Raji (cell line): Measurements from ENCODE around the gene CFAP77.

ENCODE experiments used
- POLR2A ChIP-seq: IDR thresholded peaks from 2 replicates; pipeline ENCODE4 v1.6.1; 2011; ENCODE audit warnings: low read depth, low read length, control low read depth; ENCODE audit not compliant: insufficient read depth

Gene CFAP77

DNA sequence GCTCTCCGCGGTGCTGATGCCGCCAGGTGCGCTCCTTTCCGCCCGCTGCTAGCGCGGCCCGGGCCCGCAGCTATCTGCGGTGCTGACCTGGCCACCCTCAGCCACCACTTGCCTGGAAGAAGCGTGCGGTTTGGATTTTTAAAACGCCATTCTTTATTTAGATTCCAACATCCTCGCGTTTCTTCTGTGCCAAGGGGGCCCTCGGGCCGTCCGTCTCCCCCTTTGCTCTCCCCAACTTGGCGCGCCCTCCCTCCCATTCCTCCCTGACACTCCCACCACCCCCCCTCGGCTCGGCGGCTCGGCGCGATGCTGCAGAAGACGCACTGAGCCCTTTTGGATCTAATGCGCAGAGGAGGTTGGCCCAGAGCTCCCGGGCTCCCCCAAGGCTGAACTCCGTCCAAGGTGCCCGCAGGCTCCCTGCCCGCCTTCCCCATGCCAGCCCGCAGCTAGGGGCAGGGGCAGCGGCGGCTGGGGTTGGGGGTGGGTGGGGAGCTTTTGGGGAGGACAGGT, 172.3 kb downstream of the CFAP77 start, which contains the start of gene BARHL1:
Gene BARHL1 (plus strand): TSS at position 331 of the 510 bp plus-strand sequence. CDS start 192 bp downstream, outside the sequence.
- TF ChIP-seq POLR2A, result no peak

DNA sequence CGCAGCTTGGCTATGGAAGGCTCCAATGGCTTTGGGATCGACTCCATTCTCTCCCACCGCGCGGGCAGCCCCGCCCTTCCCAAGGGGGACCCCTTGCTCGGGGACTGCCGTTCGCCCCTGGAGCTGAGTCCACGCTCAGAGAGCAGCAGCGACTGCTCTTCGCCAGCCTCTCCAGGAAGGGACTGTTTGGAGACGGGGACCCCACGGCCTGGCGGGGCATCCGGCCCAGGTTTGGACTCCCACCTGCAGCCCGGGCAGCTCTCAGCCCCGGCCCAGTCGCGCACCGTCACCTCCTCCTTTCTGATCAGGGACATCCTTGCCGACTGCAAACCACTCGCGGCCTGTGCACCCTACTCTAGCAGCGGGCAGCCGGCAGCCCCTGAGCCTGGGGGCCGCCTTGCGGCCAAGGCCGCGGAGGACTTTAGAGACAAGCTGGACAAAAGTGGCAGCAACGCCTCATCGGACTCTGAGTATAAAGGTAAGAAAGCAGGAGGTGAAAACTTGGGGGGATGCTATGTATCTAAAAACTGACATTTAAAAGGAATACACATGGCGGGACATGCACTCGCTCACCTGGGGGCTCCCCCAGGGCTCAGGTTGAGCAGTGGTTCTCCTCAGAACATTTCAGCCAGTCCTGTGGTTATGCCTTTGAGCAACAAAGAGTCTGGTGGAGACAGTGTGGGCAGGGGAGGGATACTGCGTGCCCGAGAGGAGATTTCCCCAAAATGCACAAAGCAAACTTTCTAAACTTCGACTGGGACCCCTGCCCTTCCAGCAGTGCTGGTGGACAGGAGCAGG, 173.0 kb downstream of the CFAP77 start:
- TF ChIP-seq POLR2A, result no peak

DNA sequence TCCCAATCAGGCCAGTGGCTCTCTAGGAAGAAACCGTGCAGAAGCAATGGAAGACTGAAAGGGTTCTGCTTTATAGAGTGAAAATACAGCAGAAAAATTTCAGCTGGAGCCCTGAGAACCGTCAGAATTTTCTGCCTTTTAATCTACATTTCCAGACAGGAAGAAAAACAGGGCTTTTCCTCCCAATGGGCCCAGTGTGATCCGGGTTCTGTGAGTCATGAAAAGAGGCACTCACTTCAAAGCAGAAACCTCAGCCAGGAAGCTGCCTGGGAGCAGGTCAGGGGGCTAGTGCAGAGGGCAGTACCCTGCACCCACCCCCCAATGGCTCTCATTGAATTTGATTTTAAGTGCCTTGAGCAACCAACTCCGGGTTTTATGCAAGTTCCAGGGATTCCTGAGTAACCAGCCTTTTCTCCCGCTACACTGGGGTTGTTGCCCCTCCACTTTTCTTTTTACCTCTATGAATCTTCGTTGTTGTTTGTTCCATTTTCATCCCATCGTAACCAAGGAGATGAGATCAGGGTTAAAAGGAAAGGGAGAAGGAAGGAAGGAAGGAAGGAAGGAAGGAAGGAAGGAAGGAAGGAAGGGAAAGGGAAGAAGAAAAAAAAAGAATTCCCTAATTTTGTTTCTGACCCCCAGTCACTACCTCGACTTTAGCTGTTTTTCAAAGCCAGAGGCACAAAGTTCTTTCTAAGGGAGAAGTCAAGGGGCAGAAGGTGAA, 173.7 kb downstream of the CFAP77 start:
- TF ChIP-seq POLR2A, result no peak

DNA sequence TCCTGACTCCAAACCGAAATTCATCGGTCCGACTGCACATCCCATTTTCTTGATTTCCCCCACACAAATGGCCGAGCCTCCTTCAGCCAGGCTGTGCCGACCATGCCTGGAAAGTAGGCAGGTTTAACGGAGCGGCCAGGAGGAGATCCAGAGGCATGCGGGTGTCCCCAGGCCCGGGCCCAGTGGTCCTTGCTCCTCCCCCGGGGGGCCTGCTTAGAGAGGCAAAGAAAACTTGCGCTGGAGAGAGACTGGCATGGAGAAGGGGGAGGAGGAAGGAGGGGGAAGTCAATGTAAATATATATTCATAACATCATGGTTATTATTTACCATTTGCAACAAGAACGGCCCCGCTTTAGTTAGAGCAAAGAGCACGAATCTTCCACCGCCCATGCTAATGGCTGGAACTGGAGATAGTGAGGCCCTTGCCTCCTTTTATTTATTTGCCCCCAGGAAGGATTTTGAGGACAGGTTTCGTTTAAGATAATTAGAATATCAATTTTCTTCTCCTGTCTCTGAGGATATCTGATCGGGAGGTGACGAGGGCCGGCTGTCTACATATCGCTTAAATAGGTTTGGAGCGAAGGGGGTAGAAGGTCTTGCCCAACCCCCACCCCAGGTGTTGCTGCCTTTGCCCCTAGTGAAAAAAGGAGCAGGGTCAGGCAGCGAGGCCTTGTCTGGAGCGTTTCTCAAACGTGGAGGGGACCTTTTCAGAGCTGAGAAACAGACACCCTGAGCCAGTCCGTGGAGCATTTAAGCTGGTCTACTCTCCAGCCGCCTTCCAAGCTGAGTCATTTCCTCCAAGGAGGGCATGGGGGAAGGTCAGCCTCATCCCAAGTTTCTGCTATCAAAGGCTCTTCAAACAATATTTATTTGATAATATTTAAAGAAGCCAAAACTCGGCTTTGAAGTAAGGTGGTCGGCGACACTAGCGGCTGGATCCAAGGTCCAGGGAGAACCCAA, 174.9 kb downstream of the CFAP77 start:
- TF ChIP-seq POLR2A, result no peak

DNA sequence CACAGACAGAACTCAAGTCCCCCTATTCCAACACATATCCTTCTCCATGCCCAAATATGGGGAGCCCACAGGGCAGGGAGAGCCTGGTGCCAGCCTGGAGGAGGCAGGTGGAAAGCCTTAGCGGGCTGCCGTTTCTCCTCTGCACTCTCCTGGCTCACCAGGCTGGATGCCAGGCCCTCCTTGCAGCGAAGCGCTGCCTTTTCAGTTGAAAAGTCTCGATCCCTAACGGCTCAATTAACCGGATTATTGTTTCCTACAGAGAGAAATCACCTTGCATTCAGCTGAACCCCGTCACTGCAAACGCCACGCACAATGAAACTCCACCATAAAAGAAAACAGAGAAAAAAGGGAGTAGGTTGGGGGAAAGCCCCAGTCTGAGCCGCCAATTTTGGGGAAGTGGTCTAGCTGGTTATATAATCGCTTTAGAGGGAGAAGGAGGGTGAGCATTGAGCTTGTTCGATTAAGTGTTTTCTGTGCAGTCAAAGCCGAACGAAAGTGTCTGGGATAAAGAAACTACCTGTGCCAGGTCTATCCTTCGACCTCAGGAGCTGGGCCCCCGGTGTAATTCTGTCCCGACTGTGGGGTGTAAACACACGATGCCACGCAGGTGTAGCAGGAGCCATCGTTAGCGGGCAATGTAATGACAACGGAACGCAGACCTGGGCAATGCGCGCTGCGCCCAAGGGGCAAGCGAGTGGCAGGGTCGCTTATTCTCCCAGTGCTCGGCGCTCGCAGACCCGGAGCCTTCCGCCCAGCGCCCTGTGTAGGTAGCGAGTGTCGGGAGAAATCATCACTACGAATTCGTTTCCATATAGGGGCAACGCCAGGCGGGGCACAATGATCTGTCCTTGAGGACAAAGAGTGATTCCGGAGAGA, 176.2 kb downstream of the CFAP77 start:
- no peak for TF ChIP-seq POLR2A

DNA sequence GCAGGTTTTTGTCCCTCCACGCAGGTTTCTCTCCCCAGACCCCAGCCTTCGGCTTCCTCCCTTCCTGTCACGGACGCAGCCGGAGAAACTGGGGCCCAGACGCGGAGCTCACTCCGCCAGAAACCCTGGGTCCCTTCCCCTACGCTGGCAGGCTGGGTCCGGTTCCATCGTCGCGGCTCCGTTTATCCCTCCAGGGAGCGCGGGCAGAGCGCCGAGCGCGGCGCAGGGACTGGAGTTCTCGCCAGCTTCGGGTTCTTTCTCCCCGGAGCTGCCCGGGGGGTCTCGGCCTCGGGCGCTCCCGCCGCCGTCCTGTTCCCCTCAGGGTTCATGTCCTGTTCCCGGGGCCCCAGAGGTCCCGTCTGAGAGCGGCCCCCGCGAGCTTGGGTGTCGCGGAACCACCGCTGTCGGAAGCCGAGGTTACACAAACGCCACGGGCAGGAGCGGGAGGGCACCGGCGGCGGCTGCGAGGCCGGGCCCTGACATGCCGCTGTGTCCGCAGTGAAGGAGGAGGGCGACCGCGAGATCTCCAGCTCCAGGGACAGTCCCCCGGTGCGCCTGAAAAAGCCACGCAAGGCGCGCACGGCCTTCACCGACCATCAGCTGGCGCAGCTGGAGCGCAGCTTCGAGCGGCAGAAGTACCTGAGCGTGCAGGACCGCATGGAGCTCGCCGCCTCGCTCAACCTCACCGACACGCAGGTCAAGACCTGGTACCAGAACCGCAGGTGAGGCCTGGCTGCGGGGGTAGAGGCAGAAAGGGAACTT, 177.0 kb downstream of the CFAP77 start:
- no peak for TF ChIP-seq POLR2A

DNA sequence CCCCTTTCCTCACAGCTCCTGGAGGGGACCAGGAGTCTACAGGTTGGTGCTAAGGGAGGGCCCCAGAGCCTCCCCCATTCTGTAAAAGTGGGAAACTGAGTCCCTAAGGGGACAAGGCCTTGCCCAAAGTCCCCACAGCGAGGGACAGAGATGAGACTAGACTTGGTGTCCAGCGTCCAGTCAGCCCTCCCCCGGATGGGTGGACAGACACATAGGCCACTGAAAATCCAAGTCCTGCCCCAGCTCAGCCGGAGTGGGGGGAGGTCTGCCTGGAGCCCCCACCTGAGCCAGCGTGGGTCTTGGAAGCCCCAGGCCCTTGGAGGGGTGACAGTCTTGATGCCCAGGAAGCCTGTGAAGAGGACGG, 177.6 kb downstream of the CFAP77 start:
- no peak for TF ChIP-seq POLR2A

DNA sequence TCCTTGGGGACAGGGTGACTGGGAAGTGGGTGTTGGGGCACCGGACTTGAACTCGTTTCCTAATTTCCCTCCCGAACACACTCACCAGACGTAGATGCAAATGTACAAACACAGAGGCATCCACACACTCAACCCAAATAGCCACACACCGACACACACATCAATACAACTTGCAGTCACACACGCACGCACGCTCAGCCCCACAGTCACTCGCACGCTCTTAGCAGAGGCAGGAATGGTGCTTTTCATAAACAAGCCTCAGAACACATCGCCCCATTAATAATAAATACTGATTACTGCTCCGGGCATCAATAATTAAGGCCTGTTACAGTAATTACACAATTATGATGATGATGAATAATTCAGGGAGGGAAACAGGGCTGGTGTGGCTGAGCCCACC, 178.1 kb downstream of the CFAP77 start:
- no peak for TF ChIP-seq POLR2A

DNA sequence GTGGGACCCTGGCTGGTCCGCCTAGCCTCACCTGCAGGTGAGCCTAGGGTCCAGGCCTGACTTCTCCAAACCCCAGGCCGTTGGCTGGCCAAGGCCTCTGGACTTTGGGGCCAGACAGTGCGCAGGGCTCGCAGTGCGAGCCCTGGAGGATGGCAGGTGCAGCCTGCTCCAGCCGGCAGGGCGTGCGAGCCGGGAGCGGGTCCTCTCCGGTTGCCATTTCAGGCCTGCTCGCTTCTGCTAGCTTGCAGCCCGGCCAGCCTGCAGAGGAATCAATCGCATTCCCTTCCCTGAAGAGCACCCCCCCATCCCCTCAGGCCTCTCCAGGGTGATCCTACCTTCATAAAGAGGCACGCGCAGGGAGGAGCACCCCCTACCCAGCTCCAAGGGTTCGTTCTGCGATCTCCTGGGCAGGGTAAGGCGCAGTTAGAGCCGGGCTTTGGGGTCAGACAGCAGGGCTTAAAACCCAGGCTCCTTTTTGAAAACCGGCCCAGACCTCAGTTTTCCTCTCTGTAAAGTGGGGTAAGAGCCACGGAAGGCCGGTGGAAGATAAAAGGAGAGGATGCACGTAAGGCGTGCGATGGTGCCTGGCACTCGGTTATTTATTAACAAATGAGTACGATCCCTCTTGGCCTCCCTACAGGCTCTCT, 178.6 kb downstream of the CFAP77 start:
- no peak for TF ChIP-seq POLR2A

DNA sequence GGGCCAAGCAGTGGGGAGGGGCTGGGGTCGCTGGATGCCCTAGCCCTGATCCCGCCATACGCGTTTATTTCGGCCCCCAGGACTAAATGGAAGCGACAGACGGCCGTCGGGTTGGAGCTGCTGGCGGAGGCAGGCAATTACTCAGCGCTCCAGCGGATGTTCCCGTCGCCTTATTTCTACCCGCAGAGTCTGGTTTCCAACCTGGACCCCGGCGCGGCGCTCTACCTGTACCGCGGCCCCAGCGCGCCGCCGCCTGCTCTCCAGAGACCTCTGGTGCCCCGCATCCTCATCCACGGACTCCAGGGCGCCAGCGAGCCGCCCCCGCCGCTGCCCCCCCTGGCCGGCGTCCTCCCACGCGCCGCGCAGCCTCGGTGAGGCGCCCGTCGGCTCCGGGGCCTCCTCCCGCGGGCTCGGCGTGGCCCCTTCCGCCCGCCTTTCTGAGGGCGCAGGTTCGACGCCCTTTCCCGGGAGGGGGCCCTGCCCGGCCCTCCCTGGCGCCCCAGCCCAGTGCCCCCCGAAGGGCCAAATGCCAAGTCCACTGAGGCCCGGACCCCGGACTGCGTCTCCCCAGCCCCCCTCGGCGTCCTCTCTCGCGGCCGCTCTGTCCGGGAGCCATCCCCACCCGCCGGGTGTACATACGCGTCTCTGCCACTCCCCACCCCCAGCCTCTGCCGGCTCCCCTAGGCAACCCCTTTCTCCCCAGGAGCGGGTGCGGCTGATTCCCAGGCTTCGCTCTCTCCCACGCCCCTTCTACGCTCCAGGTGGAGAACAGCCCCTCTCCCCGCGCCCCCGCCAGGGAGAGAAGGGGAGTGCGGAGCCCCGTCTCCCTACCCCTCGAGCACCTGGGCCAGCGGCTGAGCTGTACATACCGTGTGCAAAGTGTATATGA, 179.4 kb downstream of the CFAP77 start:
- no peak for TF ChIP-seq POLR2A

DNA sequence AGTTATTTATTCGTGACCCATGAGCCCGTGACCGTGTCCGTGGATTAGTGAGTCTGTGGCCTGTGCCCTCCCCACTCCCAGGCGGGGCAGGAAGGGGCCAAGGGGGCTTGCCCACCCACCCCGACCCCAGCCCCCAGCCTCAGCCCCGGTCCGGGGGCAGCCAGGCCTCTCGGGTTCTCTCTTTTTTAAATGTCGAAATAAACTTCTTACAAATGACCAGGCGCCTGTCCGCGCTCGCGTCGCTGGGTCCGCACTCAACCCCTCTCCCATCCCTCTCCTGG, 180.0 kb downstream of the CFAP77 start:
- TF ChIP-seq POLR2A, result no peak
